A673 (cell line): ENCODE measurements around the gene FMN2.

Experiments
- CTCF ChIP-seq: fragments of 300-800, 200-600 bp; sonication (generic); conservative IDR thresholded peaks from 2 replicates; pipeline ENCODE4 v1.5.1; 2017; ENCODE audit warnings: low read depth, mild to moderate bottlenecking, antibody characterized with exemption, low read length, moderate library complexity, mixed read lengths
- EZH2 ChIP-seq: fragments of 200-600 bp; sonication (generic); IDR thresholded peaks from 2 replicates; pipeline ENCODE4 v1.6.1; 2017; ENCODE audit warnings: borderline replicate concordance, low read depth, mild to moderate bottlenecking, mixed read lengths, antibody characterized with exemption, low read length; ENCODE audit not compliant: poor library complexity, severe bottlenecking

GRCh38 chr1:240128366-240128765 is 36.7 kb downstream of the FMN2 start:
- TF ChIP-seq CTCF (no peak), EZH2 (no peak)
